NCI-H187 (cell line): Measurements from ENCODE around the gene APPL1.

Source experiments
- DNase-seq, 2 experiments: peaks; one replicate each; lab custom pipeline; 2025; lab: John Stamatoyannopoulos, UW

The APPL1 gene

GRCh38 chr3:57227204-57227929 is at the start of gene APPL1:
Gene APPL1 (plus strand): TSS chr3:57227729. CDS start chr3:57227884, 155 bp downstream.
- DNase-seq, result peak; percentile 70 to 76

GRCh38 chr3:57179580-57180410 is 47.7 kb upstream of the APPL1 start:
- no peak for DNase-seq

GRCh38 chr3:57184526-57184925 is 43.0 kb upstream of the APPL1 start:
- DNase-seq, result no peak

GRCh38 chr3:57192028-57192427 is 35.5 kb upstream of the APPL1 start:
- DNase-seq, result no peak

GRCh38 chr3:57194641-57195040 is 32.9 kb upstream of the APPL1 start:
- no peak for DNase-seq

- DNase-seq, result no peak
These were observed 27.6 kb upstream of the APPL1 start, which contains the start of gene HESX1 for GRCh38 chr3:57199895-57200297. Gene HESX1 (minus strand): TSS chr3:57199978. CDS start chr3:57199918, 60 bp downstream.

- no peak for DNase-seq
These were observed 21.1 kb upstream of the APPL1 start for GRCh38 chr3:57206423-57206822.

GRCh38 chr3:57221883-57222282 is 5.6 kb upstream of the APPL1 start:
- DNase-seq, result no peak

- no peak for DNase-seq
These were observed 2.7 kb upstream of the APPL1 start for GRCh38 chr3:57224856-57225255.

- DNase-seq, result no peak
These were observed 1.4 kb upstream of the APPL1 start for GRCh38 chr3:57226176-57226575.

GRCh38 chr3:57227930-57228751 is 612 bp downstream of the APPL1 start:
- DNase-seq, result peak in 1 of 2 experiments; percentile 33

GRCh38 chr3:57230006-57230405 is 2.5 kb downstream of the APPL1 start:
- DNase-seq, result no peak

- no peak for DNase-seq
These were observed 6.3 kb downstream of the APPL1 start for GRCh38 chr3:57233799-57234198.

GRCh38 chr3:57234613-57235575 is 7.4 kb downstream of the APPL1 start:
- no peak for DNase-seq

GRCh38 chr3:57244946-57245345 is 17.4 kb downstream of the APPL1 start:
- no peak for DNase-seq

GRCh38 chr3:57252404-57252803 is 24.9 kb downstream of the APPL1 start:
- no peak for DNase-seq

- no peak for DNase-seq
These were observed 29.3 kb downstream of the APPL1 start for GRCh38 chr3:57256844-57257243.

GRCh38 chr3:57257678-57258077 is 30.1 kb downstream of the APPL1 start:
- DNase-seq, result no peak

- no peak for DNase-seq
These were observed 33.6 kb downstream of the APPL1 start for GRCh38 chr3:57261119-57261518.

GRCh38 chr3:57261929-57262328 is 34.4 kb downstream of the APPL1 start:
- no peak for DNase-seq

GRCh38 chr3:57268416-57268815 is 40.9 kb downstream of the APPL1 start:
- no peak for DNase-seq
